Panc1 (cell line): ENCODE data around the gene NFYC. TPM values are rescaled to one million over a fixed set of nuclear protein-coding genes. Genes with fewer than 3 reads are reported as not detected.

Experiments used
- ATAC-seq: fragments of 200-7000 bp; cut with Tn5 transposase; 2 replicates; pipeline ENCODE4 v1.9.1; 2020; ENCODE audit warnings: mild to moderate bottlenecking, moderate library complexity
- BruUV-seq: library from RNA; stranded (reverse); fragments of 400-500 nt; replicated peaks from 2 replicates; lab custom pipeline; 2021; lab: Mats Ljungman, UMichigan
- CTCF ChIA-PET: fragments of 300-600 bp; sonication (Branson Sonifier 250); formaldehyde crosslinking; loops from one replicate; lab custom pipeline; 2022; ENCODE audit warnings: antibody characterized with exemption; lab: Charles Lee
- POLR2A ChIA-PET: fragments of 300-600 bp; sonication (Branson Sonifier 250); formaldehyde crosslinking; loops from one replicate; lab custom pipeline; 2022; ENCODE audit warnings: antibody characterized with exemption; lab: Charles Lee
- DNase-seq: peaks from one replicate; pipeline ENCODE4 v3.0.0-alpha.2; 2010; ENCODE audit warnings: low read depth, low spot score
- H3K27ac ChIP-seq: 2 replicates; pipeline ENCODE4 v1.5.1; 2011; ENCODE audit warnings: mild to moderate bottlenecking, low read length, inconsistent platforms
- H3K27me3 ChIP-seq: fragments of 200-500 bp; sonication (Bioruptor generic); 2 replicates; pipeline ENCODE4 v1.6.0; 2014; ENCODE audit warnings: low read length, inconsistent platforms; ENCODE audit not compliant: control insufficient read depth, insufficient read depth
- H3K36me3 ChIP-seq: fragments of 200-500 bp; sonication (Bioruptor generic); 2 replicates; pipeline ENCODE4 v1.5.1; 2014; ENCODE audit warnings: inconsistent platforms, mild to moderate bottlenecking, low read length, moderate library complexity; ENCODE audit not compliant: control insufficient read depth, insufficient read depth
- H3K4me1 ChIP-seq: 2 replicates; pipeline ENCODE4 v1.5.1; 2011; ENCODE audit warnings: inconsistent platforms, mild to moderate bottlenecking, low read length, moderate library complexity; ENCODE audit not compliant: control insufficient read depth, insufficient read depth
- H3K4me3 ChIP-seq, 2 experiments: 2 replicates each; pipeline ENCODE4 v1.5.1; 2011 to 2012; ENCODE audit warnings: low read depth in 2 of 2, low read length in 2 of 2, mild to moderate bottlenecking in 2 of 2, inconsistent platforms in 1 of 2, moderate library complexity in 1 of 2
- H3K9me3 ChIP-seq: fragments of 200-500 bp; sonication (Bioruptor generic); 2 replicates; pipeline ENCODE4 v1.5.1; 2014; ENCODE audit warnings: low read depth, mild to moderate bottlenecking, inconsistent platforms, low read length, moderate library complexity; ENCODE audit not compliant: control insufficient read depth, insufficient read depth
- CTCF ChIP-seq: fragments of 450-650 bp; IDR thresholded peaks from 2 replicates; pipeline ENCODE4 v1.5.1; 2017; ENCODE audit warnings: mild to moderate bottlenecking
- POLR2AphosphoS5 ChIP-seq: IDR thresholded peaks from 2 replicates; pipeline ENCODE4 v1.6.1; 2012; ENCODE audit warnings: mild to moderate bottlenecking, low read depth, low read length, moderate library complexity
- REST ChIP-seq, 2 experiments: IDR thresholded peaks; 2 replicates each; pipeline ENCODE4 v1.6.1; 2011 to 2012; ENCODE audit warnings: low read depth in 2 of 2, control low read depth in 1 of 2, low read length in 1 of 2, mild to moderate bottlenecking in 1 of 2, moderate library complexity in 1 of 2; ENCODE audit not compliant: insufficient read depth in 1 of 2
- SIN3A ChIP-seq: IDR thresholded peaks from 2 replicates; pipeline ENCODE4 v1.6.1; 2012; ENCODE audit warnings: low read depth, mild to moderate bottlenecking, low read length, moderate library complexity, borderline replicate concordance; ENCODE audit not compliant: insufficient read depth
- TCF7L2 ChIP-seq: IDR thresholded peaks from 2 replicates; pipeline ENCODE4 v1.6.1; 2011; ENCODE audit warnings: mild to moderate bottlenecking, low read depth, low read length, inconsistent platforms
- in situ Hi-C: cut with HindIII; loops from 2 replicates; pipeline ENCODE4 v1.10.0; 2016; ENCODE audit warnings: low sequenced_read_pairs, low pct_unique_long_range_greater_than_20kb
- intact Hi-C: fragments of 100-400 bp; cut with micrococcal nuclease; formaldehyde crosslinking; loops from one replicate; pipeline ENCODE4 v1.10.0; 2022; ENCODE audit not compliant: unreplicated experiment
- total RNA-seq: library from RNA; stranded (reverse); gene quantifications from one replicate; pipeline ENCODE4 v1.2.1, GENCODE V29; 2021; ENCODE audit not compliant: unreplicated experiment

Gene NFYC
- total RNA-seq, 1 experiment from 2014 or later, result 81.9 TPM

- no TSS peak for BruUV-seq
- POLR2A ChIA-PET, result no interaction called here
- DNase-seq (no peak), ATAC-seq (no peak)
- Histone ChIP-seq H3K4me1 (peaks cover 13% of the 10 kb centered on the region), H3K9me3 (no peaks in the 10 kb centered on the region), H3K27me3 (no peaks in the 10 kb centered on the region), H3K27ac (peak overlapping the region; percentile 71), H3K4me3 (peak overlapping the region; percentile 56 to 71), H3K36me3 (no peaks in the 10 kb centered on the region)
- intact Hi-C loops, result no loop called here
- CTCF ChIA-PET, result interaction anchor here (0.5 kb wide), 1 partner anchor 134 kb away, joined by 5 read pairs; no protein-coding TSS in a partner anchor
- in situ Hi-C loops, result no loop called here
- TF ChIP-seq CTCF, result no peak
Observed at GRCh38 chr1:40801742-40802077, 110.2 kb downstream of the NFYC start.

GRCh38 chr1:40802078-40802741 is 110.7 kb downstream of the NFYC start:
- Histone ChIP-seq H3K27ac (peak overlapping the region; percentile 71), H3K36me3 (no peaks in the 10 kb centered on the region), H3K4me3 (peak overlapping the region; percentile 56 to 71), H3K9me3 (no peaks in the 10 kb centered on the region), H3K4me1 (peaks cover 8% of the 10 kb centered on the region), H3K27me3 (no peaks in the 10 kb centered on the region)
- no peak for DNase-seq
- no peak for TF ChIP-seq POLR2AphosphoS5
- TF ChIP-seq REST (IDR thresholded peaks at IDR 0.05; ENCODE audit: insufficient read depth in 1 of 2, low read depth in 2 of 2, low read length in 1 of 2), result no peak
- intact Hi-C loops, result no loop called here
- ChIA-PET POLR2A (no interaction called here), CTCF (interaction anchor here (0.5 kb wide), 1 partner anchor 134 kb away, joined by 5 read pairs; no protein-coding TSS in a partner anchor)
- in situ Hi-C loops, result no loop called here
- ATAC-seq, result peak; percentile 89
- BruUV-seq, result no TSS peak

GRCh38 chr1:40802742-40803113 is 111.2 kb downstream of the NFYC start:
- ChIA-PET CTCF (no interaction called here), POLR2A (no interaction called here)
- H3K36me3 ChIP-seq, result no peaks in the 10 kb centered on the region
- intact Hi-C loops, result no loop called here
- peaks cover 7% of the 10 kb centered on the region for H3K4me1 ChIP-seq
- H3K4me3 ChIP-seq, result peak overlapping the region; percentile 56 to 71
- BruUV-seq, result no TSS peak
- DNase-seq, result no peak
- TF ChIP-seq SIN3A, result no peak
- TF ChIP-seq TCF7L2, result no peak
- TF ChIP-seq CTCF, result no peak
- TF ChIP-seq REST (IDR thresholded peaks at IDR 0.05; ENCODE audit: insufficient read depth in 1 of 2, low read depth in 2 of 2, low read length in 1 of 2), result no peak
- no peak for TF ChIP-seq POLR2AphosphoS5
- H3K27me3 ChIP-seq, result no peaks in the 10 kb centered on the region
- H3K9me3 ChIP-seq, result no peaks in the 10 kb centered on the region
- in situ Hi-C loops, result no loop called here
- ATAC-seq, result no peak
- H3K27ac ChIP-seq, result peak overlapping the region; percentile 39; the same call in 1 of the 2 replicates
